GM21360 (cell line): ENCODE data around the gene ZNF641.

Source experiments
- ATAC-seq: cut with Tn5 transposase; IDR thresholded peaks from one replicate; pipeline ENCODE4 v1.9.1; 2021; ENCODE audit warnings: mild to moderate bottlenecking, moderate library complexity; ENCODE audit not compliant: unreplicated experiment

The ZNF641 gene

DNA sequence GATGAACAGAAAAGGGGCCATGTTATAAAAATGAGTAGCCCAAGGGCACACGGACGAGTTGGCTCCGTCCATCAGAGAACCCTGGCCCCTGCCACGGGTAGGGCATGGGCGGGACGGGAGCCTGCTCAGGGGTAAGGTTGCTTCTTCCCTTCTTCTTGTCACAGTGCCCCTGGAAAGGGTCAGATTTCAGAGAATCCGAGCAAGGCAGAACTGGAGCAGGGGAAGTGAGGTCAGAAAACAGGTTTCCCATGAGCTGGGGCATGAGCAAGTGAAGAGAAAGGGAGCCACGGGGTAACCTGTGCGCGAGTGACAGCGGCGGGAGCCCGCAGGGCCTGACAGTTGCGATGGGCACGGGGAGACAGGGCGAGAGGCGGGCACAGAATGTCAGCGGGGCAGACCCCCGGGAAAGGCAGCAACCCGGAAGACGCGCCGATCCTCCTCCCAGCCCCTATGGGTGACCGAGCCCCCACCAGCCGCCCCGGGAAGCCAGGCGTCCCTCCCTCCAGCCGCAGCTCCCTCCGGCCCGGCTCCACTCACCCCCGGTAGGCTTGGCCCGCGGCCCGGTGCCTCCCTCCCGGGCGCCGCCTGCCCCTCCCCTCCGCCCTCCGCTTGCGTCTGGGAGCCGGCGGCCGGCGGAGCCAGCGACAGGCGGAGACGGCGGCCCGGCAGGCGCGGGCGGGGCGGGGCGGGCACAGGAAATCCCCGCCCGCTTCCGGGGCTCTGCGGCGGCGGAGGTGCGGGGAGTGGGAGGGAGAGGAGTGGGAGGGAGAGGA lies at the start of gene ZNF641:
Gene ZNF641 (minus strand): TSS at position 671 of the 773 bp plus-strand sequence. CDS start 2,829 bp downstream, outside the sequence.
- ATAC-seq = peak; percentile 82

DNA sequence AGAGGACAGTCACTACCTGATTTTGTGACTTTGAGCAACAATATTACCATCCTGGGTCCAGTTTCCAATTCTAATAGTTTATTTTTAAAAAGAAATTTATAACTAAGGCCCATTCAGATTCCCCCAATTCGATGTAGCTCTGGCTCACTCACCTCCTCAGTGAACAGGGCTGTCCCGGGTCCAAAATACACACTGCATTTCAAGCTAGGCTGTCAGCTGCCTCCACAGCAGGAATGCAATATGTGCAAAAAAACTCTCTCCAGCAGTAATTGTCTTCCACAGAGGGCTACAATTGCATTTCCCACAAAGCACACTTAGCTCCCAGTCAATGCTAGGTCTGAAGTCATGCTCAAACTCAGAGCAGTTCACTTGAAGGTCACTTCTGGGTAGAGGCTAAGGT lies 39.3 kb upstream of the ZNF641 start:
- no peak for ATAC-seq

DNA sequence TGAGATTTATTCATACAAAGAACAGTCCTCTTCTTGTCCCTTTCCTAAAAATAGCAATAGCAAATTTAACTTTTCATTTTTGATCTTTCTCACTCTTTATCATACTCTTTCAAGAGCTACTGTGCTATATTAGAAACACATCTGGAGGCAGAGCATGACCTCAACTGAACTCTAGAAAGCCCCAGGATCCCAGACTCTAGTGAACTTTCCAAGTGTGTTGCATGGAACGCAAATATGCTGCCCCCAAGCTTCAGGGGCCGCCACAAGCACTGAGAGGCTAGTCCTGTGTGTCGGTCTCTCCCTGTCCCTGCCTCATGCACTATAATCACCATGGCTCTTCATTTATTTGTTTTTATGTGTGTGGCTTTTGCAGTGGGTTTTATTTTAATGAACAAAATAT lies 38.7 kb upstream of the ZNF641 start:
- ATAC-seq = no peak

DNA sequence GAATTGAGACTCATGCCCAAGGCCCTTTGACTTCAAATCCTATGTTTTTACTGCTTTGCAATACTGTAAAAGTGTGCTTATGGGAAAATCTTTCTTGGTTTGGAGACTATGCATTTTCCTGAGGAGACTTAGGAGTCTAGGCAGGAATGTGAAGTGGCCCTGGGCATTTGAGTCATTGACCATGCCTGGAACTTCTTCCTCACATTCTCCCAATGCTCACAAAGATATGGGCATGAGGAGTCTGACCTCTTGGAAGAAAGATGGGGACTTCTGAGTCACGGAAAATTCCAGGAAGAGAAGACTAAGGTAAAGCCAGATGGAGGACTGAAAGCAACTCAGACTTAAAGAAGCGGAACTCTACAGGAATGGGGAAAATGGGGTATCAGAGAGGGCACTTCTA lies 38.2 kb upstream of the ZNF641 start:
- no peak for ATAC-seq

DNA sequence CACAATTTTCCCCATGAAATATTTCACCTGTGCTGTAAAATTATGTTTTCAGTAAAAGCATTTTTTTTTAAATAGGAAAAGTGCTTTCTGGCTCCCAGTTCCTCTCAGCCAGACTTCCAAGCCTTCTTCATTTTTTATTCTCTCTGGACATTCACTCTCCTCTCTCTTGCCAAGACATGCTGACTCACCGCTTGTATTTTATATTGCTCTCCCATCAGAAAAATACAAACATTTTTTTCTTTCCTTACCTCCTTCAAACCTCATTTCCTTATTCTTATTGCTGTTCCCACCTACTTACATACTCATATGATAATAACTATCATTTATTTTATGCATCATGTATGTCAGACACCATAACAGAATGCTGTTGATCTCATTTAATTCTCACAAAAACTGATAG lies 37.7 kb upstream of the ZNF641 start:
- no peak for ATAC-seq

DNA sequence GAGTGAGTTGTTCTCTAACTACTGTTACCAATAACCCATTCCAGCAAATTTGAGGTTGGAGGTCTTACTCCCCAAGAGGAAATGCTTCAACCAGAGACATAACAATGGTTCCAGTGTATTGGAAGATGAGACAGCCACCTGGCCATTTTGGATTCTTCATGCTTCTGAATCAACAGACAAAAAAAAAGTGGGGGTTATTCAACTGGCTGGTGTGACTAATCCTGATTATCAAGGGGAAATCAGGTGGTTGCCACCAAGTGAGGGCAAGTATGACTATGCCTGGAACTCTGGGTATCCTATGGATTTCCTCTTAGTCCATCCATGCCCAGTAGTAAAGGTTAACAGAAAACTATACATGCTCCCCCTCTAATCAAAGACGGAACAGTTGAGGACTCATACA lies 29.9 kb upstream of the ZNF641 start:
- no peak for ATAC-seq

DNA sequence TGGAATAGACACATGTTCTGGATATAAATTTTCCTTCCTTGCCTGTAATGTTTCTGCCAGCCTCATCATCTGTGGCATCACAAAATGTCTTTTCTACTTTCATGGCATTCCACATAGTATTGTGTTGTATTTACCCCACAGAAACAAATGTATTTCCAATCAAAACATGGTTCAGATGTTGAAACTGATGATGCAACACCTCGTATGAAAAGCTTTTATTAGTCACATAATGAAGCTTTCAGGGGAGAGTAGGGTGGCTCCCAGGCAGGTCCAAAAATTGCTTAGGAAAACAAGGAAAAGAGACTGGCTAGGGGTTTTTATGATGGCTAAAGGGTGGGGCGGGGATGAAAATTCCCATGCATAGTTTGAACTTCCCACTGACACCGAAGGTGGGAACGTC lies 29.1 kb upstream of the ZNF641 start:
- no peak for ATAC-seq

DNA sequence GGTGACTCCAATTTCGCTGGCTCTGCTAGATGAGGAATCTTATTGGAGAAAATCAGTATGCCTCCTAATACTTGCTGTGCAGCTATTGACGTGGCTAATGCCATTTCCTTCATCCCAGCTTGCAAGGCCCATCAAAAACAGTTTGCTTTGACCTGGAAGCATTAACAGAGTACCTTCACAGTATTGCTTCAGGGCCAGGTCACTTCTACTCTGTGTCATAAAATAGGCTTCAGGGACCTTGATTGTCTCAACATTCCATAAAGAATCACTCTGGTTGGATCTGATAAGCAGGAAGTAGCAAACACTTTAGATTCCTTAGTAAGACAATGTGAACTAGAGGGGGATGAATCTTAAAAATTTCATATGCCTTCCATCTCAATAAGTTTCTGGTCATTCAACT lies 26.9 kb upstream of the ZNF641 start:
- no peak for ATAC-seq

DNA sequence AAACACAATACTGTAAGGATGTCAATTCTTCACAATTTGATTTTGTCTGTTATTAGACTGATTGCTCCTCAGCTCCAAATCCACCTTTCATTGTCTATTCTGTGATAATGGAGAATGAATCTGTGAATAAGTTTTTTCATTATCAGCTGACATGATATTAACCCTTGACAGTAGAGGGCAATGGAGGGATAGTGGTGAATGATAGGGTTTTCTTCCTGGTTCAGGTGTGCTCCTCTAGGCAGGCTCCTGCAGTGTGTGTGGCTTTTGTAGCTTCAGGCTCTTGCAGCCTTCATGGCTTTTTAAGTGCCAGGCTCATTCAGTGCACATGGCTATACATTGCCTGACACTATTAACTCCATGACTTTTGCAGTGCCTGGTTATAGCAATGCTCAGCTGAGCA lies 23.4 kb upstream of the ZNF641 start:
- no peak for ATAC-seq

DNA sequence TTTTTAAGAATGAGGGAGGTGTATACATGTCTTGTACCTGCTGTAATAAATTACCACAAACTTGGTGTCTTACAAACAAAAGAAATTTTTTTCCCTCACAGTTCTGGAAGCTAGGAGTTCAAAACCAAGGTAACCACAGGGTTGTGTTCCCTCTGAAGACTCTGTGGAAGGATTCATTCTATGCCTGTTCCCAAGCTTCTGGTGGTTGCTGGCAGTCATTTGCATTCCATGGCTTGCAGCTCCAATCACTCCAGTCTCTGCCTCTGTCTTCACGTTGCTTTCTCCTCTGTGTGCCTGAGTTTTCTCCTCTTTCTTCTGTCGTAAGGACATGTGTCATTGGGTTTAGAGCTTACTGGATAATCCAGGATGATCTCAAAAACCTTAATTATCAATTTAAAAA lies 15.4 kb upstream of the ZNF641 start:
- ATAC-seq = no peak

DNA sequence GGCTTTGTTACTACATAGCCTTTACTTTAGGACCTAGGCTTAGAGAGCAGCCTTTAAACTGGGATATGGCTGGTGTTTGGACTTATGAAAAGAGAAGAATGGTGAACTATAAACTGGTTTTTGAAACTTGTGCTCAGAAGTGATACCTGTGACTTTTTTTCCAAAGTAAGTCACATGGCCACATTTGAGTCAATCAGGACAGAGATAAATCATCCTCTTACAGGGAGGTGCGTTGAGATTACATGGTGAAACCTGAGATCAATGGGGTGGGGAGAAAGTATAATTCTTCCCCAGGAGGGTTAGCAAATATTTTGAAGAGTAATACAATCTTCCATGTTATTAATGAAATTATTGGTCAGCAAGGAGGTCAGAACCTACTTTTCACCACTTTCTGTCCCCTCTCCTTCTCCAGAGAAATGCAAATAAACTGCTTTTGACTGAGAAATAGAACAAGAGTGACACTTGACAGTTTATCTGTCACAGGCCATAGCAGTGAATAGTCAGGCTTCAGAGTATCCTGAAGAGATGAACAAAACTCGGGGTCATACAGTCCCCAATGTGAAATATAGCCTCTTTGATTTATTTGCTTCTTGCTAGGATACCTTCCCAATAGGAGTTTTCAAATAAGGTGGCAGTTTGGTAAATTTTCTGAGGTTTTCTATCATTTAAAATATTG lies 11.1 kb upstream of the ZNF641 start:
- no peak for ATAC-seq

DNA sequence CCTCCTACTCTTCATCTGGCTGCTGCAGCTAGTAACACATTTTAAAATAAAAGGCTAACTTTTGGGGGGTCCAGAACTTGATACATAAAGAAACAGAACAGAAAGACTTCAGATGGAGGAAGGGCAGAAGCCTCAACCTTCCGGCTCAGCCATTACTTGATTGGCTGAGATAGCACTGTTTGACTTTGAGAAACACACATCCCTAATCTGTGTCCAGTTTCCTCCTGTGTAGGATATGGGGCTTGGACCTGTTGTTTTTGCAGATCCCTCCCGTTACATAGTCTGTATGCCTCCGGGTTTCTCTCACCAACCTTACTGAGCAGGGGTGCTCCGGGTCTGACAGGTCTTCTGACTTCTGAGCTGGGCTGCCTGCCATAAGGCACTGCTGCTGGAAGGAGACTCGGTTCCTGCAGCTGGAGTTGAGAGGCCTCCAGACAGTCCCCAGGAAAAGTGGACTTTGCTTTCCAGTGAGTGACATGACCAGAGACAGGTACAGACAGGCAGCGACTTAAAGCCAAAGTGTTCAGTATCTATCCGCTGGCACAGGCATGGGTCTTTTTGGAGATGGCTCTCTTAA lies 8.3 kb upstream of the ZNF641 start:
- ATAC-seq = no peak

DNA sequence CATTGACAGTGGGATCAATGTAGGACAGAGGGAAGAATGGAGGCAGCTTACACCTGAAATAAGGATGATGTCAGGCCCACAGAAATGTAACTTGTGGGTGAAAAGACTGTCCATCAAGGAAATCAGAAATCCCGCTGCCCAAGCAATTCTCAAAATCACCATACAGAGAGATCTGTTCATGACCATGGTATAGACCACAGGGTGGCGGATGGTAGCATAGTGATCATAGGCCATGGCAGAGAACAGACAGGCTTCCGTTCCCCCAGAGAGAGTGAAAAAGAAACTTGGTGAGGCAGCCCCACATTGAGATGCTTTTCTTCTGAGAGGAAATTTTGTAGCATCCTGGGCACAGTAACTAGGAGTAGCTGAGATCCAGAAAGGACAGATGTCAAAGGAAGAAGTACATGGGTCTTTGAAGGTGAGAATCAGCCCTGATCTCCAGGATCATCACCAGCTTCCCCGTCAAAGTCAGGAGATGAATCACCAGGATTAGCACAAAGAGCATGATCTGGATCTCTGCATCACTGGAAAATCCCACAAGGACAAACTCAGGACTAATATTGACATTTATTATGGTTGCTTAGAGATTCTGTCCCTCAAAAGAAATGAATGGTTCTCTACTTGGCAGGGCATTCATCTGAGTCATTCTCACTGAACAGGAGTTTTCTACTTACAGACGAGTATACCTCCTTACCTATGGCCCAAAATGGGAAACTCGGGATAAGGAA lies 5.5 kb upstream of the ZNF641 start:
- no peak for ATAC-seq

DNA sequence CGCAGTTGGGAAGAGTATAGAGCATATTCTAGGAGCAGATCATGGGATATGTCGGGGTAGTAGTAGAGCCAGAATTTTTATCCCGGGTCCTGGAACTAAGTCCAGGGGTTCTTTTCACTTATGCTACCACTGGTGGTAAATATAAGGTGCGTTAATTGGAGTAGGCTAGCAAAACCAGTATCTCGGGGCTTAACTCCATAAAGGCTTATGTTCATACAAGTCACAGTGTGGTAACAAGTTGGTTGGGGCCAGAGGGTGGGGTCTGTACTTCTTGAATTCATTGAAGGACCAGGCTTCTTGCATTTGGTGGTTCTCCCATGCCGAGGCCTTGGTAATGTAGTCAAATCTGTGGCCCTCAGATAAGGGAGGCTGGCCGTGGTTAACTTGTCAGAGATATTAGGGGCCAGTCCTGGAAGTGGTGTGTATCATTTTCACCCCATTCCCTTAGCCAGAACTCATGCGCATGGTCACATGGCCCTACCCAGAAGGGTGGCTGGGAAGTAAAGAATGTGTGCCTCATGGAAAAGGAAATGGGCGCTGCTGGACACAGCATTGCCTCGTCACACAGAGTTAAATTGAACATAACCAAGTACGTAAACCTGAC lies 1.5 kb upstream of the ZNF641 start:
- ATAC-seq = no peak

DNA sequence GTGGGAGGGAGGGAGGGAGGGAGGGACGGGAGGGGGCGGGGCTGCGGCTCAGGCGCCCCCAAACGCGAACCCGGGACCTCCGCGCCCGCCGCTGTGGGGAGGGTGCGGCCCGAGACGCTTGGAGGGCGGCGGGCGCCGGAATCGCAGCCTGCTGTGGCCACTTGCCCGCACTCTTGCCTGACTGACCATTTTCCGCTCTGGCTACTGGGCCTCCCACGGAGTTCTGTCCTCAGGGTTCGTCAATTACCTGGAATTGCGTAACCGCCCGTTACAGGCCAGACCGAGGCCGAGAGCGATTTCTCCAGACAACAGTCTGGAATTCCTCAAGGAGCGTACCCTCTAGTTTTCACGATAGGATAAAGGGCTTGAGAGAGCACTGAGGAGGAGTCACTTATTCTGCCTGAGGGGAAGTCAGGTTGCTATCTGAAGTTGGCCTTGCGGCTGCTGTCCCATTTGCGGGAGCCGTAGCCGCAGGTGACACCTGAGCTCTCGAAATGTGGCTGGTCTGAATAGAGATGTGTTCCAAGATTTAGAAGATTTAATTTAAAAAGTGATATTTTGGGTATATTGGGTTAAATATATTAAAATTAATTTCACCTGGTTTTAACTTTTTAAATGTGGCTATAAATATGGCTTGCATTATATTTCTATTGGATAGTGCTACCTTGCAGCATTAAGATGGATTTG lies 446 bp upstream of the ZNF641 start:
- ATAC-seq = peak; percentile 42

DNA sequence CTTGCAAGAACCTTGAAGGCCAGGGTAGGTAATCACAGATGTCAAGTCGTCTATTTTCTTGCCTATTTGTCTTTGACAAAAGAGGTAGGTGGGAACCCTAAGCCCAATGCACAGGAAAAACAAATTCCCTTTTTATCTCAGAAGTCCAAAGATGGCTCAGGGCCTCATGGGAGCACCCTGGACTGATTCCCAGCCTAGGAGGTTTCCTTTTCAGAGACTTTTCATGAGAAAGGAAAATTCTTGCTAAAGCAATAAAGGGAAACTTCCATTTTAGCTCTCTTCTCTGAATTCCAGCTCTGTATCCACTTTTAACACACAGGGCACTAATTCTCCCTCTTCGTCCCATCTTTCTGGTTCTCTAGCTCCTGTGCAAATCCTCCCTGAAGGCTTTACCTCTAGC lies 1.2 kb downstream of the ZNF641 start:
- no peak for ATAC-seq

DNA sequence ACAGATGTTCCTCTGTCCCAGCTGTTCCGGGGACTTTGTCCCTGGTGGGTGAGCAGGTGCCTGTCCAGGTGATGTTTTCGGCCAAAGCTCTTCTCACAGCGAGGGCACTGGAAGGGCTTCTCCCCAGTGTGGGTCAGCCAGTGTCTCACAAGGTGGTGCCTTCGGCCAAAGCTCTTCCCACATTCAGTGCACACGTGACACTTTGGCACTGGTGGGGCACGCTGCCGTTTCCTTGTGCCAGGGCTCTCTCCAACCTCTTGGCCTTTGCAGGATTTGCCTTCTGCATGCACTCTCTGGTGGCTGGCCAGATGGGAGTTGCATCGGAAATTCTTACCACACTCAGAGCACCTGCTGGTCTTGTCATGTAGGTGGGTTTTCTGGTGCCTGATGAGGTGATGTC lies 7.7 kb downstream of the ZNF641 start:
- no peak for ATAC-seq

DNA sequence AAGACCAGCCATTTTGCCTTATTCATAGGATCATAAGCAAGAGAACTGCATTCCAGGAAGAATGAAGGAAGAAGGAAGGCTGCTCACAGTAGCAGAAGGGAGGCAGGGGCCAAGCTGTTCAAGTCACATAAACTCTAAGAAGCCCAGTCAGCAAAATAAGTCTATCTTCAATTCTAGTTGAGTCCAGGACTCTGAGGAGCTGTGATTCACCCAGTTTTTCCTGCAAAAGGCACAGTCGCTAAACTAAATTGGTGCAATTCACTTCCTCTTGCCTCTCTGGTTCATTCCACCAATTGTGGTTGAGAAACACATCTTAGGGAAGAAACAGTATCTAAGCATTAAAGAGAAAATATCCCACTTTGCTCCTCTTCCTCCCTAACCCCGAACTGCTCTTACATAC lies 9.8 kb downstream of the ZNF641 start:
- no peak for ATAC-seq

DNA sequence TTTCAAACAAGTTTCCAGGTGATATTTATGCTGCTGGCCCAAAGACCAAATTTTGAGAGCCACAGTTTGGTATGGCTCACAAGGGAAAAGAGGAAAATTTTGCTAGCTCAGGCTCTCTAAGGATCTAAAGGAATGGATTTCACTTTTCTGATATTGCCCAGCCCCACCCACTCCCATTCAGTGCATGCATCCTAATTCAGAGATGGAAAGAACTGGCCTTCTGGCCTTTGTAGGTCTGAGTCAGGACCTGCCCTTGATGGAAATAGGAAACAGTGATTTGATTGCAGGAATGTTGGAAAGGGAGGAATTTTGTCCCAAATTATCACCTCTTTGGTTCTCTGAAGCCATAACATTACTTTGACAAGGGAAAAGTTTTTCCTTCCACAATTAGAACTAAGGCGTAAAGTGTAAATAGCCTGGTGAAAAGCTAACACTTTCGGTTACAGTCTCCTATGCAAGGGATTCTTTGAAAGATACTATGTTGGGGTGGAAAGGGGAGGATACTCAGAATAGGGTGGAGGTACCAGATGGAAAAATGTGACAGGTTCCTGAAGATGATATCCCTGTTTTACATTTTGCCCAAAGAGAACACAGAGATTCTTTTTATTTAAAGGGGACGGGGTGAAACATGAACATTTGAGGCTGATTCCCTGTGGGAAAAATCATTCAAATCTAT lies 11.1 kb downstream of the ZNF641 start:
- ATAC-seq = no peak

DNA sequence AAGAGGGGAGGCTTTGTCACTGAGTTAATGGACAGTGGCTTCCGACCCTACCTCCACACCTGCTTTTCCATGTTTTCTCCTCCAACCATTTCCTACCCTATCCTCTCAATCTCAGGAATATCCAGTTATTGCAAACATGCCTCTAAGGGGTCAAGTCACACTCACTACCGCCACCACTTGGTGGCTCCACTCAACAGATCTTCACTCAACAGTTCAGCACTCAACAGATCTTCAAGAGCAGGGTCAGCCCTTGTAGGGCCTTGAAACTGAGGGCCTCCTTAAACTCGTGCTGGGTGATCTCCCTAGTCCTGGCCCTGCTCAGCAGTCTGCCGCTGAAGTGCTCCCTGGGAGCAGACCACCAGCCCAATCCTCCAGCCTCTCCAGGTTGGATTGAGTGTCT lies 14.2 kb downstream of the ZNF641 start:
- no peak for ATAC-seq
